ENCODE results near the gene MAP2K3. TPM values are rescaled to one million over a fixed set of nuclear protein-coding genes. Genes with fewer than 3 reads are reported as not detected.

The MAP2K3 gene
- polyA plus RNA-seq, 1 donor: 22.0 TPM

DNA sequence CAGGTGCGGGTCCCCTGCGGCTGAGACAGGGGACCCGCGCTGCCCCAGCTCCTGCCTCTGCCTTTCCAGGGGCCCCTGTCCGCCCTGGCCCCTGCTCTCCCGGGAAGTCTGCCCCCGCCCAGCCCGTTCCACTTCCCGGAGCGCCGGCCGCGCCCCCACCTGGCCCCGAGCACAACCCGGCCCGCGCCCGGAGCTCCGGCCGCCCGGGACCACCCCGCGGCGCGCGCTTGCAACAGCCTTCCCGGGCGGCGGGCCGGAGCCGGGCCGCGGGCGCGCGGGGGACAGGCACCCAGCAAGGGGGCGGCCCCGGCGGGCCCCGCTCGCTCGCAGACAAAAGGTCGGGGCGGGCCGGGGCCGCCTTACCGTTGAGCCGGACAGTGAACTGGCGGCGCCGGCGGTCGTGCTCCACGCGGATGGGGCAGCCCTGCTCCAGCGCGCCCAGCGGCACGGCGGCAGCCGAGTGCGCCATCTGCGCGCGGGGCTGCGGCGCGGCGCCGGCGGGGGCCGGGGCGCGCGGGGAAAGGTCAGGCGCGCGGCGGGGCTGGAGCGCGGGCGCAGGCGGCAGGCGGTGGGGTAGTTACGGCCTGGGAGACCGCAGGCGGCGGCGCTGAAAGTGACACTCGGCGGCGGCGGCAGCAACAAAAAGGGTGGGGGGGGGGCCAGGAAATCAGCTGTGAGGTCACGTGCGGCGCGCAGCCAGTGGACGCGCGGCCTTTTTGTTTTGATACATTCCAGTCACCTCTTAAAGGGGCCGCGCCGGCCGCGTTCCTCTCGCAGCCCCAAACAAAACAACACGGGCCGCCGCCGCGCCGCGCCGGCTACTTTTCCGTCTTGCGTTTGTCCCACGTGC, 31.5 kb upstream of the MAP2K3 start, which contains the start of gene NATD1:
TSS of gene NATD1 (minus strand) at position 615 of the 850 bp plus-strand sequence. CDS start at position 469, 146 bp downstream.
- DNase-seq (ENCODE audit: low read depth): peak; percentile 54

GRCh38 chr17:21253646-21254441, 30.7 kb upstream of the MAP2K3 start:
- DNase-seq (ENCODE audit: low read depth): no peak

DNA sequence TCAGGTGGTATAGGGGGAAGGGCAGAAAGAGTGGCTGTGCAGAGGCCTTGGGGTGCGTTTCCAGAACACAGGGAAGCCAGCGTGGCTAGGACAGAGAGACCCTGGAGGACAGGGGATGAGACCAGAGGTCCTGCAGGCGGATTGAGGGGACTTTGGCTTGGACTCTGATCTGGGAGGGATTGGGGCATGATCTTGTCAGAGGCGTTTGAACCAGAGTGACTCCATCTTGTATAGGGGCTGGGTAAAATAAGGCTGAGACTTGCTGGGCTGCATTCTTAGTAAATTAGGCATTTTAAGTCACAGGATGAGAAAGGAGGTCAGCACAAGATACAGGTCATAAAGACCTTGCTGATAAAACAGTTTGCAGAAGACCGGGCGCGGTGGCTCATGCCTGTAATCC, 25.9 kb upstream of the MAP2K3 start:
- DNase-seq (ENCODE audit: low read depth): no peak

DNA sequence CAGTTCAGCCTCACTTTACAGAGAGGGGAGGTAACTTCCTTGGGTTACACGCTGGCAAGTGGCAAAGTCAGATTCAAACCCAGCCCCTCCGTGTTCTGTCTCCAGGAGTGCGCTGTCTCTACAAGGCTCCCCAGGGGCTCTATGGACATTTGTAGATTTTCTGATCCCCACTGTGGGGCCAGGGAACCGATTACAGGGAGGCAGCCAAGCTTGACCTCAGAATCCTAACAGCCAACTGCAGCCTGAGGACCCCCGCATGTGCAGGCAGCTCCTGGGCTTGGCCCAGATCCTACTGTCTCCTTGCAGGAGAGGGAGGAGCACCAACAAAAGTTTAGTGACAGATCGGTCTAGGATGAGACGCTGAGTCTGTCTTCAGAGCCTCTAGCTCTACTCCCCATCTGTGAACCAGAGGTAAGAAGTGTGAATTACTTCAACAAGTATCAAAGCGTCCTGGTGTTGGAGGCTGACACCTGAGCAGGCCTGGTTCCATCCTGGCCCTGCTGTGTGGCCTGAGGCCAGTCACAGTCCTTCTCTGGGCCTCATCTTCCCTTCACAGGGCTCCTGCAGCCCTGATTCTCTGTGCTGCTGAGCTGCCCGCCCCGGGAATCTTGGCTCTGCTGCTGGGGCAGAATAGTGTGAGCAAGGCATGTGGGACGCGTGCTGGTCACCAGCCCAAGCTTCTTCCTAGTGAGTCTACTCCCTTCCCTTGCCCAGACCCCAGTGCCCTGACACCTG, 22.1 kb upstream of the MAP2K3 start:
- no peak for DNase-seq (ENCODE audit: low read depth)

GRCh38 chr17:21263376-21263775, 21.1 kb upstream of the MAP2K3 start:
- no peak for DNase-seq (ENCODE audit: low read depth)

- no peak for DNase-seq (ENCODE audit: low read depth)
Observed at GRCh38 chr17:21268596-21269188, 15.8 kb upstream of the MAP2K3 start.

DNA sequence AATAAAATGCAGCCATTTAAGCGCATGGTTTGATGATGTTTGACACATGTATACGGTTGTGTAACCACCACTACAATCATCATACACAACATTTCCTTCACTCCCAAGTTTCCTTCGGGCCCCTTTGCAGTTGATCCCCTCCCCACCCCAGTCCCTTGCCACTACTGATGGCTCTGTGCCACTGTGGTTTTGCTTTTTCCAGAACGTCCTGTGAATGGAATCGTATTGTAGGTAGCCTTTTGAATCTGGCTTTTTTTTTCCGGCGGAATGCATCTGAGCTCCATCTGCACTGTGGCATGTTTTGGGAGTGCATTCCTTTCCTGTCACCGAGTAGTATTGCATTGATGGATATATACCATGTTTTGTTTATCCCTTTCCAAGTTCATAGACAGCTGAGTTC, 15.1 kb upstream of the MAP2K3 start:
- DNase-seq (ENCODE audit: low read depth): no peak

- no peak for DNase-seq (ENCODE audit: low read depth)
Observed at GRCh38 chr17:21271454-21272183, 12.9 kb upstream of the MAP2K3 start.

- no peak for DNase-seq (ENCODE audit: low read depth)
Observed at GRCh38 chr17:21272250-21272649, 12.3 kb upstream of the MAP2K3 start.

DNA sequence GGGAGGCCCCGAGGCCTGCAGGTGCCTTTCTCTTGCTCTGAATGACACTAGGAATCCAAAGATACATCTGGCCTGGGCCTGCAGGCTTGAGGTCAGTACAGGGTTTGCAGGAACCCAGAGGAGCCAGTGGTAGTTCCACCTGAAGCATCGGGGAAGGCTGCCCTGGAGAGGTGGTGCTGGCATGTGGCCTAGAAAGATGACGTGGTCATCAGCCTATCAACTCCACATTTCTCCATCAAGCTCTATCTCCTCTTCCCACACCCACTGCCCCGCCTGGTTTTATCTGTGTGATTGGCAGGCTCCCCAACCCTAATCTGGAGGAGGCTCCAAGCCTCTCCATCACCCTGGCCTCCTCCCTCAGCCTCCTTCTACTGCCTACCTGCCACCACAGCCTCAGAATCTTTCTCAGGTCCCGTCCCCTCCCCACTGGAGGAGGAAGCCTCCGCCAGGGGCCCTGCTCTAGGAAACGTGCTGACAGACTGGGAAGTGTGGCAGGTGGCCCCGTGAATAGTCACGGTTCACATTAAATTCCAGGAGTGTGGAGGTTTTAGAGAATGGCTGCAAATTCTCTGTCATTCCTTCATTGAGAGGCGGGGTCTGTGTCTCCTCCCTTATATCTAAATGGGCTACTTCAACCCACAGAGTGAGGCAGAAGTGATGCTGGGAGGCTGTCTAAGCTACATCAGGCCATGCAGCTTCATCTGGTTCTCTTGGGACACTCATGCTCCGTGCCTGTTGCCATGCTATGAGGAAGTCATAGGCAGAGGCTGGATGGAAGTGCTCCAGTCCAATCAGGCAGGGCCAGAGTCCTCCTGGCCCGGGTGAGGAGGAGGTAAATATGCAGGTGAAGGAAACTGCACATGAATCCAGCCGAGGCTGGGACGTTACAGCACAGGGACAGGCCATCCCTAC, 11.4 kb upstream of the MAP2K3 start:
- DNase-seq (ENCODE audit: low read depth): no peak

DNA sequence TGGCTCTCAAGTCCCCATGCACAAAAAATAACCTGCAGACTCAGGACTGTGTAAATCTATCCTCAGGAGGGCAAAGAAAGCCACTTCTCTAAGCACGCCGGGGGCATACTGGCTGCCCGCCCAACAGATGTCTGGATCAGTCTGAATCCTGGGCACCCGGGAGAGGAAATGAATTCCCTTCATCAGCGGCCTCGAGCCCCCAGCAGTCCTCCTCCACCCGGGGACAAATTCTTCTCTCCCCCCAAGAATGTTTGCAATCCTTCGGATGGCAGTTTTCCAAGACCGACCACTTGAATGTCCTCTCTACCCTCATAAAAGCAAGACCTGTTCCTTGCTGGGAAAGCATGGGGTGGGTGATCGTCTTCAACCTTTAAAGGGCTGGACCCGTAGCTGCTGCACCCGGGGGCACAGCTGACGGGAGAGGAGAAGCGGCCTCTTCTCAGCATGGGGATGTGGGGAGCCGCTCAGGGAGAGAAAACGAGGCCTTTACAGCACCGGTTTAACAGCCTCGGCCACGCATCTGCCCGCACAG, 9.4 kb upstream of the MAP2K3 start:
- no peak for DNase-seq (ENCODE audit: low read depth)

DNA sequence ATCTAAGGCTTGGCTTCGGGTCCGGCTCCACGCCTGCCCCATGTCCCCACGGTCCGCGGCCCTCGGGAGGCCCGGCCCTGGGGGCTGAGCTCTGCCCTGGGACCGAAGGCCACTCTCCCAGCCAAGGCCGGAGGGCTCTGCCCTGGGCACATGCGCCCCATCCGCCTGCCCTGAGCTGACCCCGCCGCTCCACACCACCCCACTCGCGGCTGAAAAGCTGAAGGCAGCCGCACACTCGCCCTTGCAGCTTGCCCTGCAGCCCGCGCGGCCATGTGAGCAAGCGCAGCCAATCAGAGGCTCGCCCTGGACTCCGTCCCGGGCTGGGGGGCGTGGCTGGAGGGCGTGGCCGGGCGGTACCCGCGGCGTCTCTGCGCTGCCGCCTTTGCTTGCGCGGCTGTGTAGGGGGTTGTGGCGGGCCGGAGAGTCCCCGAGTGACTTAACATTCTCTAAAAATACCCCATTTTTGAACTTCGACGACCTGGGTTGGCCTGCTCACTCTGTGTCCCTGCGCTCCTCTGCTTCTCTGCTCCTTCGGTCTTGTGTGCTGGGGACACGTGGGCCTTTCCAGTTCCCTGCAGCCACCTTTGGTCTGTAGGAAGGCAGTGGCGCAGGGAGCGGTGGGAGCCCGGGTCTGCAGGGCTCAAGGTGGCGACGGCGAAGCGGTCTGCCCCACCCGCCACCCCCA, 8.8 kb upstream of the MAP2K3 start:
- DNase-seq (ENCODE audit: low read depth): no peak

GRCh38 chr17:21276264-21276588, 8.3 kb upstream of the MAP2K3 start:
- DNase-seq (ENCODE audit: low read depth): no peak

DNA sequence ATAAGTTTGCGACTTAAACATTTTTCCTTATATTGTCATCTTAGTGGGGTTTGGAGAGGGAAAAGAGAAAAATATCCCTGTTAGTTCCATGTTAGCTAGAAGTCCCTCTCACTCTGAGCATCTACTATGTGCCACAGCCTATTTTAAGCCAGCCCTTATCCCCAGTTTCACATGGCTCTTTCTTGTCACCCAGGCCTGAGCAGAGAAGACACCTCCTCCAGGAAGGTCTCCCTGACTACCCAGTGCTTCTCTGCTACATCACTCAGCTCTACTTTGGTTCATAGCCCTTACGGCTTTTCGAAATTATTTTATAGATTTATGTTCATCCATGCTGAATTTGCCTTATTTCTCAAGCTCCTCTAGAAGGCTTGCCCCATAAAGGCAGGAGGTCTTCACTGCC, 7.2 kb upstream of the MAP2K3 start:
- no peak for DNase-seq (ENCODE audit: low read depth)

DNA sequence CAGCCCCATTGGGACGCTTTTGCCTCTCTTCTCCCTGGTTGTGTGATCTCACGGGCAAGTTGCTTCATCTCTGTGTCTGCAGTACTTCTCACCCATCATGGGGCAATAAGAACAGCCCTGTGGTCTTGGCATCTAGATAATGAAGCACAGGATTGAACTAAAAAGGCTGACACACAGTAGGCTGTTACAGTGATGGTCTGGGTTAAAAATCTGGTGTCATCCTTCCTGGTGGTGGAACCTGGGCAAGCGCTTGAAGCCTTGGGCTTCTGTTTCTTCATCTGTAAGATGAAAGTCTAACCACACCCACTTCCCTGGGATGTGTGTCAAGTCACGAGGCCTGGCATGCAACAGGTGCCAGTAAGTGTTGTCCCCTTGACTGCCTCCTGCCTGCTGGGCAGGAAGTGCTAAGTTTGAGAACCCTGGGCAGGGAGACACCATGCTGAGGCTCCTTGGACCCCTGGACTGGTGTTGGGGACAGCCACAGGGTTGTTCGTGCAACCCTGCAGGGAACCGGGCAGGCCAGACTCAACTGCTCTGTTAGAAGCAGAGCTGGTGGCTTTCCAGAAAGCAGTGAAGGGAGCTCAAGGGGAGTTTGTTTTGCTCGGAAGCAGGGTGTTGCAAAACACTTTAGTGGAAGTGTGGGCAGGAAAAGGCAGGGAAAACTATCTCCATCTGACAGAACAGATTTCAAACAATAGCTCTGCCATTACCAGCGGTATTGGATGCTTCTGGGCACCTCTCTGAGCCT, 5.9 kb upstream of the MAP2K3 start:
- DNase-seq (ENCODE audit: low read depth): no peak

- no peak for DNase-seq (ENCODE audit: low read depth)
Observed at GRCh38 chr17:21279198-21279535, 5.3 kb upstream of the MAP2K3 start.

DNA sequence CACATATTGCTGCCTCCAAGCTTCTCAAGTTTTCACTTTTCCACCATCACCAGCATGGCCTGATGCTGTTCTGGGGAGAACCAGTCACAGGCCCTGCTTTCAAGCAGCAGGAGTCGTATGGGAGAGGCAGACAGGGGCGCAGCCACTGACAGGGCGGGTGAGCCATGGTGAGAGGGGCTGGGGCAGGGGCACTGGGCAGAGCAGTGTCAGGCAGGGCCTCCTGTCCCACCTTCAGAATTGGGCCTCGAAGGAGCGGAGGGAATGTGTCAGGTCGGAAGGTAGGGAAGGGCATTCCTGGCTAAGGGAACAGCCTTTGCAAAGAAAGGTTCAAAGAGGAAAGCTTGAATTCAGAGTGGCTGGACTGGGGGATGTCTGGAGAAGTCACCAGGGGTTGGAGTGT, 4.9 kb upstream of the MAP2K3 start:
- no peak for DNase-seq (ENCODE audit: low read depth)

GRCh38 chr17:21280081-21280518, 4.4 kb upstream of the MAP2K3 start:
- DNase-seq (ENCODE audit: low read depth): no peak

DNA sequence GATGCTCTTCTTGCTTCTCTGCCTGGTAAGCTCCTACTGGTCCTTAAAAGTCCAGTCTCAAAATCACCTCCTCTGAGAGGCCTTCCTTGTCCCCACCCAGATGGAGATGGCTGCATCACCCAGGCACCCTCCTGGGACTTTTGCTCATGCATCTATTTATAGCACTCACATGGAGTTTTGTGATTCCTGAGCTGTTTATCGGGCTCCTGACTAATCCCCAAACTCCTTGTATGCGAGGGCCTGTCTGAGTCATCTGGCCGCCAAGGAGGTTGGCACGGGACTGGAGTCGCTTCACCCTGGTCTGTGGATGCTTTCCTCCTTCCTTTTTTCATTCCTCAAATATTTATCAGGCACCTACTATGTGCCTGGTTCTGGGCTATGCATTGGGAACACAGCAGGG, 2.3 kb upstream of the MAP2K3 start:
- no peak for DNase-seq (ENCODE audit: low read depth)
